HPDE6-E6E7 (cell line): Measurements from ENCODE around the gene LHX3.

Source experiments
- DNase-seq: peaks from one replicate; pipeline ENCODE4 v3.0.0; 2011; ENCODE audit warnings: missing footprints; ENCODE audit errors: extremely low spot score

LHX3 gene

DNA sequence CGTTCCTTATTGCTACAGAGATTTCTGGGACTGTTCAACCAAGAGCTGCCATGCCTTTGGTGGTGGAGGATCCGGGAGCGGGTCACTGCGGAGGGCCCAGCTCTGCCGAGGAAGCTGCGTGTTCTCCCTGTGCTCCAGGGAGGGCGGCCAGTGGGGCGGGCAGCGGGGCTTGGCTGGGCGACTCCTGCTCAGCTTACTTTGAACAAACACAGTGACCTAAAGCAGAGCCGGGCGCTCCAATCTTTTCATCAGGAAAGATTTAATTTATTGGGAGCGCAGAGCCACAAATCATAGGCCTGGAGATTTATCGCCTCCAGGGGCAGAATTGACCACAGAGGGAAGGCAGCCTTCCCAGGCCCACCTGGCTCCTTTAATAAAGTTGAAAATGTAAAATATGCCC, 27.7 kb downstream of the LHX3 start:
- no peak for DNase-seq

GRCh38 chr9:136175616-136176197, 29.2 kb downstream of the LHX3 start:
- DNase-seq, result no peak

DNA sequence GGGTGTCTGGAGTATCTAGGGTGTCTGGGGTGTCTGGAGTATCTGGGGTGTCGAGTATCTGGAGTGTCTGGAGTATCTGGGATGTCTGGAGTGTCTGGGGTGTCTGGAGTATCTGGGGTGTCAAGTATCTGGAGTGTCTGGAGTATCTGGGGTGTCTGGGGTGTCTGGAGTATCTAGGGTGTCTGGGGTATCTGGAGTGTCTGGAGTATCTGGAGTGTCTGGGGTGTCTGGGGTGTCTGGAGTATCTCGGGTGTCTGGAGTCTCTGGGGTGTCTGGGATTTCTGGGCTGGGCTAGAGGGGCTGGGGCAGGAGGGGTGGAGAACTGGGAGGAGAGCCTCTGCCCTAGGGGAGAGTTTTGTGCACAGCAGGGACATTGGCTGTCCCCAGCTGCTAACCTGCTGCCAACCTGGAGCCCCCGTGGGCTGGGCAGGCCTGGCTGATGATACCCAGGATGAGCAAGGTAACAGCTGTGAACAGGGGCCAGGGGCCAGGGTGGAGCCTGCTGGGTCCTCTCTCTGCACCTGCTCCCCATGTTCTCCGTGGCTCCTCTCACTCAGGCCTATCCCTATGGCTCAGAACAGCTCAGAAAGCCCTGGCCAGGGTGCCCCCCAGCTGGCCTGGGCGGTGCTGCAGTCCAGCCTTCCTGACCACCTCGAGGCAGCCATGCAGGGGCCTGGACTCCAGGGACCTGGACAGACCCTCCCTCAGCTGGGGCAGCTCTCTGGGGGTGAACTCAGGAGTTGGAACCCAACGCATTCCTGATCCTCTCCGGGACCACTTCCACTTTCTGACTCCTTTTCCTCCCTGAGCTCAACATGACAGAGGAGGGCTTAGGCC, 29.9 kb downstream of the LHX3 start:
- no peak for DNase-seq

- no peak for DNase-seq
Observed at GRCh38 chr9:136173648-136174290, 31.2 kb downstream of the LHX3 start.

GRCh38 chr9:136172412-136173079, 32.4 kb downstream of the LHX3 start:
- no peak for DNase-seq

DNA sequence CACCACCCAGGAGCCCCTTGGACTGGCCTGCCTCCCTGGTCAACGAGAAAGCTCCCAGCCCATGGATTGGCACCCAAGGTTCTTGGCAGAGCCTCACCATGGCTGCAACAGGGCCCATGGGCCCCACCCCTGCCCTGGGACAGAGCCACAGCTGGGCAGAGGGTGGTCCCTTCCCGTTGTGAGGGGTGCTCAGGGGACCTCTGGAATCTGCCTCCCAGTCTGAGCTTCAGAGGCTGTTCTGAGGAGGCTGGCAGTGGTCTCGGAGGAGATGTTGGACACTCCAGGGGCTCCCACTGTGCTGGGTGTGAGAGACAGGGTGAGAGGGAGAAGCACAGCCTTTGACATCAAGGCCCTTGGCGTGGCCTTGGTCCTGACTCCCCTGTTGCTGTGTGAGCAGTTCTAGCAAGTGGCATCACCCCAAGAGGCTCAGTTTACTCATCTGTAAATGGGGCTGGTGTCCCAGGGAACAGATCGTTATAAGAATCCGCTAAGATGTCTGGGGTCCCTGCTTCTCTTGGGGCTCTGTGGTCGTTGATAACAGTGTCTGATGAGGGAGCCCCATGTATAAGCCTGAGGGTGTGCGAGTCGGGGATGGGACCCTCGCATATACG, 33.0 kb downstream of the LHX3 start:
- no peak for DNase-seq

DNA sequence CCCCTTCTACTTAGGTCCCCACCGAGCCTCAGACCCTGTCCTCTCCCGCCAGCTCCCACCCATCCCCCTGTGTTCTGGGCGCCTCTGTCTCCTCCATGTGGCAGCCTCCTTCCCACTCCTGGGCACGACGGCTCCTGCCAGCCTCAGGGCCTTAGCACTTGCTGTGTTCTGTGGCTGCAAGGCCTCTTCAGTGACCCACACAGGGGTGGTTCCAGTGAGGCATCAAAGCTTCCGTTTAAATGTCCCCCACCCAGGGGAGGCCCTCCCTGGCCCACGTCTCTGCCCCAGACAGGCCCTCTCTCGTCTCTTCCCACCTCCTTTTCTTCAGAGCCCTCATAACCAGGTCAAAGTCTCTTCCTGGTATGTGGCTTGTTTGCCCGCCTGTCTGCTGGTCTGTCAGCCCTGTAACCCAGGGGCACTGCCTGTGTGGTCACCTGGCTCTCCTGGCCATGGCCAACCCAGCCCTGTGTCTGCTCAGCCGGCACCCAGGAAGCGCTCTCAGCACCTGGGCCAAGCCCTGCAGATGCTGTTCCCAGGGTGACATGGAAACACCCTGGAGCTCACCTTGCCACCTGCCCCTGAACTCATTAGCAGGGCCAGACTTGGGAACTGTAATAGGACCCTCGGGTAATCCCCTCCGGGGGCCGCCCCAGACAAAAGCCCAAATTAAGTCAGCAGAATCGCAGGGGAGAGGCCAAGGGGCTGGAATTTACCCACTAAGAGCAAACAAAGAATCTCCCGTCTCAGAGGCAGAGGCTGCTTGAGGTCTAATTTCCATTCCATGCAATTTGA, 33.7 kb downstream of the LHX3 start:
- no peak for DNase-seq

DNA sequence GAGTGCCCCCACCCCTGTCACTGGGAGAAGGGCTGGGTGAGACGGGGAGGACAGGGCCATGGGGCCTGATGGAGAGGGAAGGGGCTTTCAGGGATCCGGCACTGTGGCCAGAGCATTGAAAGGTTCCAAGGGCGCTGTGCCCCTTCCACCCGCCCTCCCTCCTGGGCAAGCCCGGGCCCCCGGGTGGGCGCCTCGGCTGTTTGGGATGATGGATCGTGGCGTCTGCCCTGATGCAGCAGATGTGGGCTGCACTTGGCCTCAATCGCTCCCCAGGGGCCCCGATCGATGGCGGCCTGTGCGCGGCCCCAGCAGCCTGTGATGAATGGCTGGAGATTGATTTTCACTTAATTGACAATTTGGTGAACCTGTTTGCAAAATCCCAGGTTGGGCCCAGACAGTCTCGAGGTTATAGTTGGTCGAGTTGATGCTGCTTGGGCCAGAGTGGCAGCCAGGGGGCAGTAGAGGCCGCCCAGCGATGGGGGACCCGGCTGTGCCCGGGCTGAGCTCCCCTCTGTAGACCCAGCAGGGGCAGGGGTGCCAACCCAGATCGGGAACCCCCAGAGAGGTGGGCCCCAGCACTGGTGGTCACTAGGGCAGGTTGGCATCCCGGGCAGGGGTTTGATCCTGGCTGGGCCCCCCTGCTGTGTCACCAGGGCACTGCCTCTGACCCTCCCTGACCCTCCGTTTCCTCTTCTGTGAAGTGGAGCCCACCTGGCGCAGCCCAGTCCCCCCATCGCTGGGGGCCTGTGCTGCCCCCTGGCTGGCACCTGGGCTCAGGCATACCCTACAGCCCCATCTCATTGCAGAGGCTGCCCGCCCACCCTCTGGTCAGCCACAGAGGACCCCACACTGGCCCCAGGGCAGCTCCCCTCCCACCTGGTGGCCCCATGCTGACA, 34.7 kb downstream of the LHX3 start:
- DNase-seq, result no peak

DNA sequence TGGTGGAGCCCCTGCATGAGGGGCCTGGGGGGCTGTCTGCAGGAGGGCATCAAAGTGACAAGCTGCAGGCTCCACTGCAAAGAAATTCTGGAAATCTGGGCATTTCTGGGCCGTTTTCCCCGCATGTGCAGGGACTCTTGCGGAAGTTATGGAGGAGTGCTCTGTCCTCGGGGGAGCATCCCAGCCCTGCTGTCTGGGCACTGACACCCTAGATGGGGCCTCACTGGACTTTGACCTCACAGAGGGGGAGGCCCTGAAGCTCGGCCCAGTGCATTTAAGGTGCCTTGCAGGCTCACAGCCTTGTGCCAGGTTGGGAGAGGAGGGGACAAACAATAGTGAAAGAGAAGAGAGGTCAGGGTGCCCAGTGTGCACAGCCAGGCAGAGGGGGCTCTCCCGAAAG, 35.4 kb downstream of the LHX3 start:
- DNase-seq, result no peak

DNA sequence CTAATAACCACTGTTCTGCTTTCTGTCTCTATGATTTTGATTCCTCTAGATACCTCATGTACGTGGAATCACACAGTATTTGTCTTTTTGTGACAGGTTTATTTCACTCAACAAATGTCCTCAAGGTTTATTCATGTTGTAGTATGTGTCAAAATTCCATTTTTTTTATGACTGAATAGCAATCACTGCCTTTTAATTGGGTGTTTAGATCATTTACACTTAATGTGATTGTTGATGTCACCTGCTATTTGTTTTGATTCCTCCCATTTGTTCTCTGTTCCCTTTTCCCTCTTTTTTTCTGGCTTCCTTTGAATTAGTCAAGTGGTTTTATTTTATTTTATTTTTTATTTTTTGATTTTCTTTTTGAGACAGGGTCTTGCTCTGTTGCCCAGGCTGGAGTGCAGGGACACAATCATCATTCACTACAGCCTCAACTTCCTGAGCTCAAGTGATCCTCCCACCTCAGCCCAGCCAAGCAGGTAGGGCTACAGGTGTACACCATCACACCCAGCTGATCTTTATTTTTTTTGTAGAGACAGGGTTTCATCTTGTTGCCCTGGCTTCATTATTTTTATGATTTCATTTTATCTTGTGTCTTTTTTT, 41.6 kb downstream of the LHX3 start:
- no peak for DNase-seq

DNA sequence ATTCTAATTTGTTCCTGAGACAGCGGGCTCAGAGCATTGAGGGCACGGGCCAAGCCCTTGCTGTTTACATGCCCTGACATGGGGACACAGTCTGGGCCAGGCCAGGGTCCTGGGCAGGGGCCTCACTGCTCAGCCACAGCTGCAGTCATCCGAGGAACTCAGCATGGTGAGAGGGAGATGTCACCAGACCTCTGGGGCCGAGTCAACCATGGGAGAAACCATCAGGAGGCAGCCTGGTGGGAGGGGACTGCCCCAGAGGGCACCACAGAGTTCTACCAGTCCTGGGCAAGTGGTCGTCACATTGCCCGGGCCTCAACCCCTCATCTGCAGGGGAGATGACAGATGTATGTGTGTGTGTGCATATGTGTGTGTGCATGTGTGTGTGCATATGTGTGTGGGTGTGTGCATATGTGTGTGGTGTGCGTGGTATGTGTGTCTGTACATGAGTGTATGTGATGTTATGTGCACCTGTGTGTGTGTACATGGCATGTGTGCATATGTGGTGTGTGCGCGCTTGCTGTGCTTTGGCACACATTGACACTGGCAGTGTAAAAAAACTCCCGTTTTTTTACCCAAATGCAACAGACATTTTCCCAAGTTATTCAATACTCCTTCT, 43.8 kb downstream of the LHX3 start:
- no peak for DNase-seq

DNA sequence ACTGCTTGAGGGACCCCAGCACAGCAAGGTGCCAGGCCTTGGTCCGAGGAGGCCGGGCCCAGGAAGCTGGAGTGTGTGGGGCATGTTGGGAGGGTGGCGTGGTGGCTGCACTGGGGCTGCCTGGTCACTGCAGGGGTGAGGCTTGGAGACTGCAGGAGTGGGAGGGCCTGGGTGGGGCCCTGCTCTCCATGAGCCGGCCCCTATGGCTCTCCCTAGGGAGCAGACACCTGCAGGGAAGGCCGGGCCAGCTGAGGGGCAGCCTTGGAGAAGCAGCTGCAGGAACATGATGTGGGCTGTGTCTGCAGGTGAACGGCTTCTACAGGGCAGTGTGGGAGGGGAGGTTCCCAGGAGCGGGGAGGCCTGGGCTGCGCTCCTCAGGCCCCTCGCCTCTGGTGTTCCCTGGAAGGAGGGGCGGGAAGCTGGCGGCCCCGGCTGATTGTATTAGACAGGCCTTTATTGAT, 44.5 kb downstream of the LHX3 start:
- no peak for DNase-seq

DNA sequence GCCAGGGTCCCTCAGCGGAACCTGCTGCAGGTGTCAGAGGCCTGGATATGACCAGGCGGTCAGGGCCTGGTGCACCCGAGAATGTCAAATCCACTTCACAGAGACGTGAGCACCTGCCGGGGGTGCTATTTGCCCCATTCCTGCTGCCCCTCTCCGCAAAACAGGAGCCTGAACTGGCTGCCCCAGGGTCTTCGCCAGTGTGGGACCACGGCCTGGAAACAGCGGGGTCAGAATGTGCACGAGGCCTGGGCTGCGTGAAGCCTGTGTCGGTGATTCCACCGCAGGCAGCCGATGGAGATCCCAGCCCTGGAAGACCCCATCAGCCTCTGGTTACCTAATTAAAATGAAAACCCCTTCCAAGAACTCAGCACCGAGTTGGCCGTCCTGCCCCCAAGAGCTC, 45.1 kb downstream of the LHX3 start:
- no peak for DNase-seq

DNA sequence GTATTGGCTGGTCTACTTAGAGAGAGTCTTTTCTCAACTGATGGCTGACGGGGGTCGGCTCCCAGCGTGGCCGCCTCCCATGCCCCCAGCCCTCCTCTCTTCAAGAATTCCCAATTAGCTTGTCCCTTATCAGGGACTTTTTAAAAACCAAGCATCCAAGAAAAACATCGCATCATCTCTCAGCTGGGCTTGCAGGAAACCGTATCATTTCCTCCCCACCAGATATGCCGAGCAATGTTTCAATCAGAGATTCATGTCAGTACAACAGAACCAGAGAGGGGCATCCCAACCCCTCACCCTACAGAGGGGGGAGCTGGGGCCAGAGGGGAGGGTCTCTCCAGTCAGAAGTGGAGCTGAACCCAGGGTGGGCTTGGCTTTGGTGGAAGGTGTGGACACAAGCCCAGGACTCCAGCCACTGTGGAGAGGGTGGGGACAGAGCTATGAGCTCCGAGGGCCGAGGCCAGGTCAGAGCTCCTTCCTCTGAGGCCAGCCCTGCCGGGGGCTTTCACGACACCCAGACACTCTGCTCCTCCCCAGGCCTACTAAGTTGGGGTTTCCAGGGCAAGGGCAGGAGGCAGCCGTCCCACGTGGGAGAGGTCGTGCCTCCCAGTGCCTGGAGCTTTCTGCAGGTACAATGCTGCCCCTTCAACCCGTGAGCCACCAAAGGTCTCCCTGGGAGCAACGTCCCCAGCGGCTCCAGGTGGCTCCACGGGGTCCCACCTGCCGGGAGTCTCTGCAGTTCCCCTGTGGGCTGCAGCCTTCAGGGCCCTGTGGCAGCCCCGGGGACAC, 47.3 kb downstream of the LHX3 start:
- DNase-seq, result no peak

GRCh38 chr9:136156209-136157120, 48.5 kb downstream of the LHX3 start:
- no peak for DNase-seq

DNA sequence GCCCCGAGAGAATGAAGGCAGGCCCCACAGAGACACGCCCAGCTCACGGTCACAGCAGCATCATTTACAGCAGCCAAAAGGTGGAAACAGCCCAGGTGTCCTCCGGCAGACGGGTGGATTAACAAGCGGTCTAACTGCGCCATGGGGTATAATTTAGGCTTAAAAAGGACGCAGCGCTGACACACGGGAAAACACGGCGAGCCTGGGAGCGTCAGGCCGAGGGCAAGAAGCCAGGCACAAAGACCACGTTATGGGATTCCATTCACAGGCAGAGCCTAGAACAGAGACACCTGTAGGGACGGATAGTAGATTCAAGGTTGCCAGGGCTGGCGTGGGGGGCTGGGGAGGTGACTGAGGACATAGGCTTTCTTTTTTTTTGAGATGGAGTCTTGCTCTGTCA, 49.4 kb downstream of the LHX3 start:
- no peak for DNase-seq

DNA sequence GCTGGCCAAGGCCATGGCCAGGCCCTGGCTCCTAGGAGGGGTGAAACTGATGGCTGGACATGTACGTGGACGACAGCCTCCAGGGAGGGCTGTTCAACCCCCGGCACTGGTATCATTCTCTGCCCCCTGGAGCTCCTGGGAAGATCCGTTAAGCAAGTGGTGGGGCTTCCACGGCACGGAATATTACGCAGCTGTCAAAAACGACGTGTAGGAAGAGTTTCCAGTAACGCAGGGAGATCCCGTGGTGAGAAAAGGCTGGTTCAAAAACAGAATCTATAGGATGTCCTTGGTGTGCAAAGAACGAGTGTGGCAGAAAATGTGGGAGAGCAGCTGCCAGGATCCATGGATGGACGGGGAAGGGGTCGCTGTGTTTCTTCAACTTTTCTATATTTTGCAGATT, 50.0 kb downstream of the LHX3 start:
- DNase-seq, result no peak
